Mesothelial cell of epicardium (in vitro differentiated cells): Measurements from ENCODE around the gene RNF13. TPM values are rescaled to one million over a fixed set of nuclear protein-coding genes. Genes with fewer than 3 reads are reported as not detected.

ENCODE experiments used
- DNase-seq, 2 experiments: peaks; one replicate each; pipeline ENCODE4 v3.0.0; 2021; ENCODE audit warnings: low spot score in 2 of 2; ENCODE audit not compliant: unreplicated experiment in 2 of 2
- H3K27ac Mint-ChIP-seq: 2 replicates; pipeline ENCODE4 v1.8.0; 2021; ENCODE audit warnings: mixed read lengths
- H3K27me3 Mint-ChIP-seq: 2 replicates; pipeline ENCODE4 v1.8.0; 2021; ENCODE audit warnings: low read depth, mixed read lengths
- H3K36me3 Mint-ChIP-seq: 2 replicates; pipeline ENCODE4 v1.8.0; 2021; ENCODE audit warnings: mixed read lengths
- H3K4me1 Mint-ChIP-seq: 2 replicates; pipeline ENCODE4 v1.8.0; 2021; ENCODE audit warnings: mixed read lengths
- H3K4me3 Mint-ChIP-seq: 2 replicates; pipeline ENCODE4 v1.8.0; 2021; ENCODE audit warnings: mild to moderate bottlenecking, moderate library complexity, mixed read lengths
- H3K9me3 Mint-ChIP-seq: 2 replicates; pipeline ENCODE4 v1.8.0; 2021; ENCODE audit warnings: mixed read lengths
- CTCF ChIP-seq: fragments of 200-600 bp; sonication (generic); IDR thresholded peaks from one replicate; pipeline ENCODE4 v1.5.0; 2021; ENCODE audit warnings: antibody characterized with exemption; ENCODE audit not compliant: unreplicated experiment
- total RNA-seq: library from RNA; stranded (reverse); gene quantifications from 3 replicates; pipeline ENCODE4 v1.2.1, GENCODE V29; 2021

Gene RNF13
- total RNA-seq, 1 donor from 2014 or later = 29.8 TPM

DNA sequence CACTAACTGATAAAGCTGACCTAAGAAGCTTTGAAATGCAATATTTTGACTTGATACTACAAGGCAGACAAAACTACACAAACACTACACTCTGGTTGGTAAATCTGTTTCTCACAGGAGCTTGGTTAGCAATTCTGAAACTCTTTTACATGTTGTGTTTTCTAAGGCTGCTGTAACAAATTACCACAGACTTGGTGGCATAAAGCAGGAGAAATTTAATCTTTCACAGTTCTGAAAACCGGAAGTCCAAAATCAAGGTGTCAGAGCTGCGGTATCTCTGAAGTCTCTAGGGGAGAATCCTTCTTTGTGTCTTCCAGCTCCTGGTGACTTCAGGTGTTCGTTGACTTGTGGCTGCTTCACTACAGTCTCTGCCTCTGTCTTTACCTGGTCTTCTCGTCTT lies 170.6 kb downstream of the RNF13 start:
- TF ChIP-seq CTCF = no peak
- DNase-seq = no peak
- no peak overlapping the region for H3K4me3 Mint-ChIP-seq
- no peaks in the 10 kb centered on the region for H3K27me3 Mint-ChIP-seq
- H3K27ac Mint-ChIP-seq = no peak overlapping the region
- no peaks in the 10 kb centered on the region for H3K36me3 Mint-ChIP-seq
- peaks cover 8% of the 10 kb centered on the region for H3K9me3 Mint-ChIP-seq
- peaks cover 2% of the 10 kb centered on the region for H3K4me1 Mint-ChIP-seq

- H3K27ac Mint-ChIP-seq = no peak overlapping the region
- H3K4me3 Mint-ChIP-seq = no peak overlapping the region
- no peak for DNase-seq
- H3K4me1 Mint-ChIP-seq = peaks cover 3% of the 10 kb centered on the region
- peaks cover 4% of the 10 kb centered on the region for H3K36me3 Mint-ChIP-seq
- H3K27me3 Mint-ChIP-seq = no peaks in the 10 kb centered on the region
- peaks cover 6% of the 10 kb centered on the region for H3K9me3 Mint-ChIP-seq
- no peak for TF ChIP-seq CTCF
Observed at GRCh38 chr3:149989307-149989706, 176.3 kb downstream of the RNF13 start.

DNA sequence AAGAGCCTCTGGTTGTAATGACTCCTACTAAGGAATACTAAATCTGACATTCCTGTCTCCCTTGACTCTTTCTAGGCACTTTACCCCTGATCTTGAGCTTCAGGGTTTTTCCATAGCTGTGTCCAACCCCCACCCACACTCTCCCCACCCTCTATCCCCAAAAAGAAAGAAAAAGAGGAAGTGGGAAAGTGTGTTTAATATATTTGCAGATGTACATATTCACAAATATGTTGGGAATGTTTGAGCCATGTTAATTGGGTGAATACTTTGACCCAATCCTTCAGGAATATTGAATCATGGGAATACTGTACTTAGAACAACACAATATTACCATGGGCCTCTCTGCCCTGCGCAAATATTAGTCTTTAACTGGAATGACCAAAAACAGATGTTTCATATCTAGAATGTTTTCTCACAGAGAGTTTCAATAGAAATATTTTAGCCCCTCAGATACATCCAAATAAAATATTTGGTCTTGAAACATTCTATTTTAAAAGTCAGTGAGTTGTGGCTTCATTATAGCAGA lies 177.5 kb downstream of the RNF13 start:
- Mint-ChIP-seq H3K27ac (no peak overlapping the region), H3K36me3 (peaks cover 6% of the 10 kb centered on the region), H3K27me3 (no peaks in the 10 kb centered on the region), H3K4me1 (peaks cover 3% of the 10 kb centered on the region), H3K4me3 (no peak overlapping the region), H3K9me3 (peaks cover 16% of the 10 kb centered on the region)
- no peak for TF ChIP-seq CTCF
- no peak for DNase-seq

- DNase-seq = no peak
- Mint-ChIP-seq H3K9me3 (peaks cover 36% of the 10 kb centered on the region), H3K36me3 (peaks cover 7% of the 10 kb centered on the region), H3K27ac (no peak overlapping the region), H3K4me1 (peaks cover 3% of the 10 kb centered on the region), H3K4me3 (no peak overlapping the region), H3K27me3 (no peaks in the 10 kb centered on the region)
- no peak for TF ChIP-seq CTCF
Observed at GRCh38 chr3:149992416-149993058, 179.5 kb downstream of the RNF13 start.

GRCh38 chr3:149998946-149999345 lies 185.9 kb downstream of the RNF13 start:
- Mint-ChIP-seq H3K27ac (no peak overlapping the region), H3K4me3 (no peak overlapping the region), H3K4me1 (no peaks in the 10 kb centered on the region), H3K9me3 (peaks cover 44% of the 10 kb centered on the region), H3K27me3 (no peaks in the 10 kb centered on the region), H3K36me3 (peaks cover 3% of the 10 kb centered on the region)
- TF ChIP-seq CTCF = no peak
- DNase-seq = no peak

- Mint-ChIP-seq H3K9me3 (peaks cover 44% of the 10 kb centered on the region), H3K36me3 (peaks cover 3% of the 10 kb centered on the region), H3K27me3 (no peaks in the 10 kb centered on the region), H3K27ac (no peak overlapping the region), H3K4me1 (no peaks in the 10 kb centered on the region), H3K4me3 (no peak overlapping the region)
- no peak for TF ChIP-seq CTCF
- no peak for DNase-seq
Observed at GRCh38 chr3:149999421-149999820, 186.4 kb downstream of the RNF13 start.
